IMR-90 (cell line): ENCODE results near the gene GLI1. TPM values are rescaled to one million over a fixed set of nuclear protein-coding genes. Genes with fewer than 3 reads are reported as not detected.

Experiments
- ATAC-seq: fragments of 200-7000 bp; cut with Tn5 transposase; 2 replicates; pipeline ENCODE4 v1.9.1; 2020; ENCODE audit warnings: low read depth, mild to moderate bottlenecking, moderate library complexity
- BruUV-seq: library from RNA; stranded (reverse); fragments of 400-500 nt; replicated peaks from 2 replicates; lab custom pipeline; 2021; lab: Mats Ljungman, UMichigan
- CTCF ChIA-PET: fragments of 300-600 bp; formaldehyde crosslinking; extraction: SDS; loops from one replicate; lab custom pipeline; 2021; ENCODE audit warnings: antibody characterized with exemption; lab: Yijun Ruan, JAX
- POLR2A ChIA-PET: fragments of 300-600 bp; sonication (Branson Sonifier 250); formaldehyde crosslinking; loops from one replicate; lab custom pipeline; 2022; ENCODE audit warnings: antibody characterized with exemption; ENCODE audit not compliant: unreplicated experiment; lab: Charles Lee
- DNase-seq: peaks from one replicate; pipeline ENCODE4 v3.0.0; 2013
- H2AFZ ChIP-seq: replicated peaks from 2 replicates; pipeline ENCODE3; 2013; ENCODE audit warnings: low read length, mild to moderate bottlenecking; ENCODE audit not compliant: poor library complexity
- H2AK5ac ChIP-seq: 2 replicates; pipeline ENCODE4 v1.6.1; 2013; ENCODE audit warnings: low read depth, low read length, inconsistent platforms
- H2AK9ac ChIP-seq: replicated peaks from 2 replicates; pipeline ENCODE3; 2013; ENCODE audit warnings: mild to moderate bottlenecking, low read depth, low read length, moderate library complexity; ENCODE audit not compliant: poor library complexity
- H2BK120ac ChIP-seq: 2 replicates; pipeline ENCODE4 v1.6.1; 2013; ENCODE audit warnings: low read depth, low read length, inconsistent platforms
- H2BK15ac ChIP-seq: 3 replicates; pipeline ENCODE4 v1.6.1; 2013; ENCODE audit warnings: low read depth, low read length, inconsistent platforms
- H2BK20ac ChIP-seq: 2 replicates; pipeline ENCODE4 v1.6.1; 2013; ENCODE audit warnings: low read depth, mild to moderate bottlenecking, inconsistent platforms, low read length, moderate library complexity
- H2BK5ac ChIP-seq: 2 replicates; pipeline ENCODE4 v1.6.1; 2013; ENCODE audit warnings: mild to moderate bottlenecking, low read depth, low read length, inconsistent platforms; ENCODE audit not compliant: poor library complexity, severe bottlenecking
- H3K14ac ChIP-seq: replicated peaks from 2 replicates; pipeline ENCODE4 v1.6.1; 2013; ENCODE audit warnings: low read depth, low read length, inconsistent platforms
- H3K18ac ChIP-seq: 2 replicates; pipeline ENCODE4 v1.6.1; 2013; ENCODE audit warnings: low read depth, low read length, control low read depth
- H3K23ac ChIP-seq: 2 replicates; pipeline ENCODE4 v1.6.1; 2013; ENCODE audit warnings: low read depth, low read length, inconsistent platforms
- H3K27ac ChIP-seq: 2 replicates; pipeline ENCODE4 v1.5.1; 2013; ENCODE audit warnings: mild to moderate bottlenecking, control low read depth, low read length; ENCODE audit not compliant: insufficient read depth
- H3K27me3 ChIP-seq: 2 replicates; pipeline ENCODE4 v1.6.1; 2013; ENCODE audit warnings: low read length; ENCODE audit not compliant: control insufficient read depth, insufficient read depth
- H3K36me3 ChIP-seq: 2 replicates; pipeline ENCODE4 v1.6.1; 2013; ENCODE audit warnings: low read length, mixed read lengths; ENCODE audit not compliant: control insufficient read depth, insufficient read depth
- H3K4ac ChIP-seq: 2 replicates; pipeline ENCODE4 v1.6.1; 2013; ENCODE audit warnings: low read depth, low read length, inconsistent platforms
- H3K4me1 ChIP-seq: 2 replicates; pipeline ENCODE4 v1.6.1; 2013; ENCODE audit warnings: low read length, mixed read lengths; ENCODE audit not compliant: control insufficient read depth, insufficient read depth
- H3K4me2 ChIP-seq: 2 replicates; pipeline ENCODE4 v1.6.1; 2013; ENCODE audit warnings: low read depth, mild to moderate bottlenecking, control low read depth, low read length, moderate library complexity
- H3K4me3 ChIP-seq: 2 replicates; pipeline ENCODE4 v1.5.1; 2013; ENCODE audit warnings: low read depth, mild to moderate bottlenecking, control low read depth, low read length, moderate library complexity; ENCODE audit not compliant: insufficient read depth
- H3K56ac ChIP-seq: 2 replicates; pipeline ENCODE4 v1.6.1; 2013; ENCODE audit warnings: low read length, inconsistent platforms; ENCODE audit not compliant: insufficient read depth; ENCODE audit errors: extremely low read depth
- H3K79me1 ChIP-seq, 2 experiments: 2 replicates each; pipeline ENCODE4 v1.6.1; 2013; ENCODE audit warnings: low read length in 2 of 2, inconsistent platforms in 1 of 2, low read depth in 1 of 2
- H3K9ac ChIP-seq: 2 replicates; pipeline ENCODE4 v1.6.1; 2013; ENCODE audit warnings: low read depth, low read length, control low read depth
- H3K9me1 ChIP-seq: 2 replicates; pipeline ENCODE4 v1.6.1; 2013; ENCODE audit warnings: low read length, inconsistent platforms; ENCODE audit not compliant: insufficient read depth
- H3K9me3 ChIP-seq: 2 replicates; pipeline ENCODE4 v1.6.1; 2013; ENCODE audit warnings: low read length; ENCODE audit not compliant: control insufficient read depth, insufficient read depth
- H4K20me1 ChIP-seq: 2 replicates; pipeline ENCODE4 v1.6.1; 2013; ENCODE audit warnings: low read length, inconsistent platforms; ENCODE audit not compliant: insufficient read depth
- H4K5ac ChIP-seq: 2 replicates; pipeline ENCODE4 v1.6.1; 2013; ENCODE audit warnings: mild to moderate bottlenecking, low read depth, low read length, control low read depth
- H4K8ac ChIP-seq, 2 experiments: 2 replicates each; pipeline ENCODE4 v1.6.1; 2013; ENCODE audit warnings: low read depth in 2 of 2, low read length in 2 of 2, control low read depth in 1 of 2, inconsistent platforms in 1 of 2
- H4K91ac ChIP-seq: 2 replicates; pipeline ENCODE4 v1.6.1; 2013; ENCODE audit warnings: low read depth, low read length, inconsistent platforms; ENCODE audit not compliant: insufficient read depth
- ELK1 ChIP-seq: fragments of 150-350 bp; IDR thresholded peaks from 2 replicates; pipeline ENCODE4 v1.6.1; 2016; ENCODE audit warnings: low read depth, mild to moderate bottlenecking, low read length, moderate library complexity, borderline replicate concordance
- MAFK ChIP-seq: IDR thresholded peaks from 2 replicates; pipeline ENCODE4 v1.6.1; 2012; ENCODE audit warnings: low read depth, low read length, improper control_type of control experiment
- RAD21 ChIP-seq: IDR thresholded peaks from 2 replicates; pipeline ENCODE4 v1.6.1; 2012; ENCODE audit warnings: low read length, improper control_type of control experiment
- RFX5 ChIP-seq: IDR thresholded peaks from 2 replicates; pipeline ENCODE4 v1.8.0; 2012; ENCODE audit warnings: low read depth, mild to moderate bottlenecking, low read length, moderate library complexity
- USF2 ChIP-seq: fragments of 150-350 bp; IDR thresholded peaks from 2 replicates; pipeline ENCODE4 v1.6.1; 2017; ENCODE audit warnings: mild to moderate bottlenecking, antibody characterized with exemption, low read length, low read depth
- WGBS, 2 experiments: methylation state at CpG; one replicate each; pipeline versions ENCODE4 v1.1.5 to v1.1.7; 2013; ENCODE audit warnings: missing lambda C conversion rate in 2 of 2; ENCODE audit not compliant: insufficient read length in 1 of 2; ENCODE audit errors: extremely low coverage in 2 of 2; 5-methylcytosine and 5-hydroxymethylcytosine counted together
- dilution Hi-C: fragments of 300-500 bp; cut with HindIII; formaldehyde crosslinking; loops from one replicate; pipeline ENCODE4 v1.14.3; 2018; ENCODE audit warnings: low sequenced_read_pairs; ENCODE audit not compliant: unreplicated experiment
- in situ Hi-C: fragments of 300-500 bp; cut with MboI; formaldehyde crosslinking; loops from 3 replicates; pipeline ENCODE4 v1.14.3; 2019; ENCODE audit warnings: low sequenced_read_pairs, inconsistent platforms, mixed read lengths
- intact Hi-C: fragments of 100-400 bp; cut with micrococcal nuclease; formaldehyde crosslinking; loops from 2 replicates; pipeline ENCODE4 v1.10.0; 2022
- polyA plus RNA-seq, 3 experiments: library from polyadenylated mRNA; depleted of rRNA; stranded (reverse); fragments of >200 nt; gene quantifications; 2 replicates each; pipeline ENCODE4 v1.2.3, GENCODE V29; 2012; ENCODE audit warnings: low replicate concordance in 1 of 3
- total RNA-seq: library from RNA; depleted of rRNA; stranded (reverse); fragments of >200 nt; gene quantifications from 2 replicates; pipeline ENCODE4 v1.2.3, GENCODE V29; 2012

GLI1 gene
- total and polyA plus RNA-seq, 2 of the 4 experiments (the other 2 are of a cell fraction) = 1.3 to 3.8 TPM

GRCh38 chr12:57455374-57456144 lies 4.0 kb upstream of the GLI1 start:
- H3K56ac ChIP-seq = peak overlapping the region; percentile 24; the same call in 1 of the 2 replicates
- H2AK9ac ChIP-seq = peak overlapping the region; percentile 92
- no peaks in the 10 kb centered on the region for H3K27me3 ChIP-seq
- peak overlapping the region; percentile 88 for H4K91ac ChIP-seq
- ATAC-seq (no peak), DNase-seq (no peak)
- peak overlapping the region; percentile 84 for H2AFZ ChIP-seq
- H2AK5ac ChIP-seq = peak overlapping the region; percentile 89
- no peaks in the 10 kb centered on the region for H3K9me3 ChIP-seq
- peaks cover 28% of the 10 kb centered on the region for H3K9me1 ChIP-seq
- ChIA-PET CTCF (interaction anchor here (0.7 to 1.4 kb wide), 4 partner anchors 13 to 190 kb away, joined by 3 to 5 read pairs (median 3); no protein-coding TSS in a partner anchor), POLR2A (interaction anchor here (0.6 to 1.4 kb wide), 3 partner anchors 121 to 215 kb away, joined by 3 to 13 read pairs (median 4); no protein-coding TSS in a partner anchor)
- in situ Hi-C loops = no loop called here
- H3K14ac ChIP-seq = peak overlapping the region; percentile 89
- peak overlapping the region; percentile 51; the same call in 1 of the 2 replicates for H4K5ac ChIP-seq
- peak overlapping the region; percentile 96; the same call in 2 of the 3 replicates for H2BK15ac ChIP-seq
- no peaks in the 10 kb centered on the region for H3K36me3 ChIP-seq
- BruUV-seq = no TSS peak
- H2BK20ac ChIP-seq = peak overlapping the region; percentile 79
- peak overlapping the region; percentile 92 for H3K4ac ChIP-seq
- TF ChIP-seq ELK1 (no peak), MAFK (no peak), USF2 (no peak), RAD21 (no peak), RFX5 (no peak)
- peak overlapping the region; percentile 83 to 85; a peak in 3 of 4 replicates for H4K8ac ChIP-seq
- peak overlapping the region; percentile 22 for H3K18ac ChIP-seq
- no peak overlapping the region for H3K4me3 ChIP-seq
- peak overlapping the region; percentile 88 for H2BK120ac ChIP-seq
- dilution Hi-C loops = no loop called here
- H3K27ac ChIP-seq = peak overlapping the region; percentile 30; the same call in 1 of the 2 replicates
- H3K4me2 ChIP-seq = peak overlapping the region; percentile 33; the same call in 1 of the 2 replicates
- peak overlapping the region; percentile 76 for H3K23ac ChIP-seq
- intact Hi-C loops = loop anchor here (5.0 kb wide), 1 partner anchor 237 kb away; the partner anchor contains the start of gene OS9
- H3K9ac ChIP-seq = peak overlapping the region; percentile 48; the same call in 1 of the 2 replicates
- WGBS, 2 experiments = 57% methylated on average over 3 of the region's 10 CpGs; no CpG with 5 or more reads in 1 of the 2 experiments
- H4K20me1 ChIP-seq = no peaks in the 10 kb centered on the region
- peaks cover 0 to 16% of the 10 kb centered on the region in 2 experiments; a peak in 1 of 4 replicates for H3K79me1 ChIP-seq
- peaks cover 36% of the 10 kb centered on the region for H3K4me1 ChIP-seq
- no peak overlapping the region for H2BK5ac ChIP-seq
